GM18499 (cell line): Measurements from ENCODE around the gene PTPRF.

ENCODE experiments used
- ATAC-seq: cut with Tn5 transposase; IDR thresholded peaks from one replicate; pipeline ENCODE4 v1.9.1; 2021; ENCODE audit warnings: moderate number of reproducible peaks; ENCODE audit not compliant: insufficient read depth, unreplicated experiment

Gene PTPRF

GRCh38 chr1:43597721-43598120 is 67.0 kb downstream of the PTPRF start:
- ATAC-seq = no peak

DNA sequence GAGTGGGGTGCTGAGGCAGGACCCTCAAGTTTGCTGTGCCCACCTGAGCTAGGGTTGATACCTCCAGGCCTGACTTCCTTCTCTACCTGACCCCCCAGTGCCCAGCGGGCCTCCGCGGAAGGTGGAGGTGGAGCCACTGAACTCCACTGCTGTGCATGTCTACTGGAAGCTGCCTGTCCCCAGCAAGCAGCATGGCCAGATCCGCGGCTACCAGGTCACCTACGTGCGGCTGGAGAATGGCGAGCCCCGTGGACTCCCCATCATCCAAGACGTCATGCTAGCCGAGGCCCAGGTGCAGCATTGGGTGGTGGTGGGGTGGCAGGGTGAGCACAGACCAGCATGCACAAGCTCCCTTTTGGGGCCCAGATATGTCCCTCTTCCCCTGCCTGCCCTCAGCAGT is 67.9 kb downstream of the PTPRF start:
- no peak for ATAC-seq

GRCh38 chr1:43600033-43601020 is 69.6 kb downstream of the PTPRF start:
- no peak for ATAC-seq

DNA sequence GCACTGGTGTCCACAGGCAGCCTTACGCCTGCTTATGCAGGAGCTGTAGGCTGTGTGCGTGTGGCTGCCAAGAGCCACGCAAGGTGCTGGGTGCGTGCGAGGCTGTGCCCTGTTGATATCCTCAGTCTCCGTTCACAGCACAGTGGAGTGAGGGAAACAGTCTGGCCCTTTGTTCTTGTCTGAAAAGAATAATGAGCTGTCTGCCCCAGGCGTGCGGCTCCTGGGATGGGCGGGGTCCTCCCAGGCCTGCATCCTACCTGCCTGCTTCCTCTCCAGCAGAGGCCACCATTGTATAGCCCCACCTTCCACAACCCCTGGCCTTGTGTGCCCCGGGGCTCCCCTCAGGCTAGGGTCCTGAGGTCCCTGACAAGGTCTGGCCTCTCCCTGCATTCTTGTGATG is 72.3 kb downstream of the PTPRF start:
- no peak for ATAC-seq

DNA sequence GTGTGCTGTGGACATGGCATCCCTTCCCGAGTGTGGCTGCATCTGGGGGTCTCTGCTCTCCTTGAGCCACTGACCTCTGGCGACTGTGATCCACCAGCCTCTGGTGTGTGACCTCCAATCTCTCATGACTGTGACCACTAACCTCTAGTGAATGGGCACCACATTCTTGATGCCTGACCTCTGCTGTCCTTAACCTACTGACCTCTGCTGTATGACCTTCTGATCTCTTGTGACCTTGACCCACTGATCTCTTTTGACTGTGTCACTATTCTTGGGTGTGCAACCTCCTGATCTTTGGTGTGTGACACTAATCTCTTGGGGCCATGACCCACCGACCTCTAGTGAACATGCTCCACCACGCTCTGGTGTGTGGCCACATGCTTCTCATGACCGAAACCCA is 73.5 kb downstream of the PTPRF start:
- no peak for ATAC-seq

GRCh38 chr1:43605157-43605556 is 74.5 kb downstream of the PTPRF start:
- no peak for ATAC-seq

- no peak for ATAC-seq
Measured at GRCh38 chr1:43605766-43606165, 75.1 kb downstream of the PTPRF start.

DNA sequence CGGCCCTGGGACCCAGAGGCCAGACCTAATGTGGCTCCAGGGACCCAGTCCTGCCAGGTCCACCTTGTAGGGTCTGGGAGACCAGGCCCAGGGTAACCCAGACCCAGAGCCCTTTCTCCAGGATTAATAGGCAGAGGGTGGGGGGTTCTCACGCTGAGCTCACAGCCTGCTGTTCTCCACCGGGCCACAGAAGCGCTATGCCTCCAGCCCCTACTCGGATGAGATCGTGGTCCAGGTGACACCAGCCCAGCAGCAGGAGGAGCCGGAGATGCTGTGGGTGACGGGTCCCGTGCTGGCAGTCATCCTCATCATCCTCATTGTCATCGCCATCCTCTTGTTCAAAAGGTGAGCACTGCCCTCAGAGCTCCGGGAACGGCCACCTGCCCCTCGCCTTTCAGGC is 75.9 kb downstream of the PTPRF start:
- no peak for ATAC-seq

DNA sequence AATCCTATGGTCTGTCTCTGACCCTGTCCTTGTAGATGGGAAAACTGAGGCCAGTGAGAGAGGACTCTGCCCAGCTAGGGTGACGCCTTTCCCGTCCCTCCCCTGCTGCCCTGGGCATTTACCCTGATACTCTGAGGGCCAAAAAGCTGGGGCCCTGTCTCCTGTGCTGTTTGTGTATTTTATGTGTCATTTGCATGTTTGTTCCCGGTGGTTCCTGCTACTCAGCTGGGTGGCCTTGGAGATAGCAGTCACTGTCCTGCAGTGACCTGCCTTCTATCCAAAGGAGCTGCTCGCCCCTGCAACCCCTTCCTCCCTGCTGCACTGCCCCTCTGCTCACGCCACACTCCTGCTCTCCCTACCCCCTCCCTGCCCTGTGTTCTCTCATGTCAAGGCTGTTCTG is 78.1 kb downstream of the PTPRF start:
- ATAC-seq = no peak

GRCh38 chr1:43610339-43610738 is 79.7 kb downstream of the PTPRF start:
- no peak for ATAC-seq

DNA sequence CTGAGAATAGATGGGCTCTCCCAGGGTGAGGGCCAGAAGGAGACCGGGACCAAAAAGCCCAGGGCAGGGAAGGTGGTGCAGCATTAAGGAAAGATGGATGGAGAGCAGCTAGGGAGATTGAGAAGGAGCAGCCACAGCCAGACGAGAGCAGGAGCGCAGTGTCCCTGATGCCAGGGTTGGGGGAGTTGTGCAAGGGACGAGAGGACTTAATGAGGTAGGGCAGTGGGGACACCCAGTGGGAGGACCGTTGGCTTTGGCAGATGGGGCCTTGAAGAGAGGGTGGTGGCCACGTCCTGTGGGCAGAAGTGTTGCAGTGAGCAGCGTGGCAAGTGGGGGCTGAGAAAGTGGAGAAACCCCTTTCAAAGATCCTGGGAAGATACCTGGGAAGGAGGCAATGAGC is 81.3 kb downstream of the PTPRF start:
- ATAC-seq = no peak

DNA sequence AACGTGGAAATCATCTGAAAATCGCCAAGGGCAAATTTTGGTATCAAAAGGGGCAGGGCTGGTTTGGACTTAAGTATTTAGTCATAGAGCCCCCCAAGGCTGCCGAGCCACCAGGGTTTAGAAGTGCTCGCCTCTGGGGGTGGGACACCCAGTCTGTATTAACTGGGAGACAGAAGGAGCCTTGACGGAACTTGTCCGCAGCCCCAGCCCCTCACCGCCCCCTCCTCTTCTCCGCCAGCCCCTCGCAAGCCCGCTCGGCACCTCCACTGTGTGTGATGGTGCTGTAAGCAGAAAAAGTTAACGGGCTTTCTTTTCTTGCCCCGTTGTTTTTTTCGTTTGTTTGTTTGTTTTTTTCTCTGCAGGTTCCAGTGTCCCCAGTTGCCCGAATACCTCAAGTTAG is 81.7 kb downstream of the PTPRF start:
- no peak for ATAC-seq

- no peak for ATAC-seq
Measured at GRCh38 chr1:43613075-43613942, 82.6 kb downstream of the PTPRF start.

DNA sequence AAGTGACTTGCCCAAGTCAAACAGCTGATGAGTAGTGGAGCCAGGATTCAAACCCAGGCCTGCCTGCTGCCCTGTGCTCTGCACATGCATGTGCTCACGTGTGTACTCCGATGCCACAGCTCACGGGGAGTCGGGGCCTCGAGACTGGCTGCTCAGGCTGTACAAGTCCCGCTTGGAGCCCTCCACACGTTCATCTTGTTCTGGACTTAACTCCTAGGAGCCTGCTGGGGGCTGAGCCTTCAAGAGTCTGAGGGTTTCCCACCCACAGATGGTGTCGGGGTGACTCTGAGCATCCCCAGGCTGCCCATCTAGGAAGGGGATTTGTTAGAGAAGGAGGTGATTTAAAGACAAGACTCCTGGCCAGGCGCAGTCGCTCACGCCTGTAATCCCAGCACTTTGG is 83.5 kb downstream of the PTPRF start:
- ATAC-seq = no peak

- ATAC-seq = no peak
Measured at GRCh38 chr1:43614891-43615290, 84.2 kb downstream of the PTPRF start.

- ATAC-seq = no peak
Measured at GRCh38 chr1:43616383-43616782, 85.7 kb downstream of the PTPRF start.

- no peak for ATAC-seq
Measured at GRCh38 chr1:43617011-43617410, 86.3 kb downstream of the PTPRF start.

GRCh38 chr1:43617668-43618067 is 87.0 kb downstream of the PTPRF start:
- no peak for ATAC-seq

DNA sequence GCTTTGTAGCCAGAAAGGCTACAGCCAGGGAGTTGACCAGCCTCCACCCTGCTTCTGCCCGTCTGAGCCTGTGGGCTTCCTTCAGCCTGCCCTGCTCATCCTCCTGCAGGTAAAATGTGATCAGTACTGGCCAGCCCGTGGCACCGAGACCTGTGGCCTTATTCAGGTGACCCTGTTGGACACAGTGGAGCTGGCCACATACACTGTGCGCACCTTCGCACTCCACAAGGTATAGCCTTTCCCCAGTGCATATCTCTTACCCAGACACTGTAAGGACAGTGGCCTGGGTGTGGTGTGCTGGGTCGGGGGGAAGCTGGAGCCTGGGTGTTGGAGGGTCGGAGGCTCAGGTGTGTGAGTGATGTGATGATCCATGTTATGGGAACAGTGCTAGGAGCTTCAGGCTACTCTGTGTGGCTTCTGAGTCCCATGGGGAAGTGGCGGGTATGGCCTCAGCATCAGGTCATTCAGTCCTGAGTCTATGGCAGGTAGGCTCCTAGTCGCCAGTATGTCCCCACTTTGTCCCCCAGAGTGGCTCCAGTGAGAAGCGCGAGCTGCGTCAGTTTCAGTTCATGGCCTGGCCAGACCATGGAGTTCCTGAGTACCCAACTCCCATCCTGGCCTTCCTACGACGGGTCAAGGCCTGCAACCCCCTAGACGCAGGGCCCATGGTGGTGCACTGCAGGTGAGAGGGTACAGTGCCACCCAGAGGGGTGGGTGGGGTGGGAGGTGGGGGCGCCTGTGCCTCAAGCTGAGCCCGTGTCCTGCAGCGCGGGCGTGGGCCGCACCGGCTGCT is 88.0 kb downstream of the PTPRF start:
- no peak for ATAC-seq

GRCh38 chr1:43619314-43619790 is 88.7 kb downstream of the PTPRF start:
- ATAC-seq = no peak
